ENCODE results near the gene SMIM21. TPM values are rescaled to one million over a fixed set of nuclear protein-coding genes. Genes with fewer than 3 reads are reported as not detected.

The SMIM21 gene
- total RNA-seq, 1 donor from 2014 or later, result not detected

DNA sequence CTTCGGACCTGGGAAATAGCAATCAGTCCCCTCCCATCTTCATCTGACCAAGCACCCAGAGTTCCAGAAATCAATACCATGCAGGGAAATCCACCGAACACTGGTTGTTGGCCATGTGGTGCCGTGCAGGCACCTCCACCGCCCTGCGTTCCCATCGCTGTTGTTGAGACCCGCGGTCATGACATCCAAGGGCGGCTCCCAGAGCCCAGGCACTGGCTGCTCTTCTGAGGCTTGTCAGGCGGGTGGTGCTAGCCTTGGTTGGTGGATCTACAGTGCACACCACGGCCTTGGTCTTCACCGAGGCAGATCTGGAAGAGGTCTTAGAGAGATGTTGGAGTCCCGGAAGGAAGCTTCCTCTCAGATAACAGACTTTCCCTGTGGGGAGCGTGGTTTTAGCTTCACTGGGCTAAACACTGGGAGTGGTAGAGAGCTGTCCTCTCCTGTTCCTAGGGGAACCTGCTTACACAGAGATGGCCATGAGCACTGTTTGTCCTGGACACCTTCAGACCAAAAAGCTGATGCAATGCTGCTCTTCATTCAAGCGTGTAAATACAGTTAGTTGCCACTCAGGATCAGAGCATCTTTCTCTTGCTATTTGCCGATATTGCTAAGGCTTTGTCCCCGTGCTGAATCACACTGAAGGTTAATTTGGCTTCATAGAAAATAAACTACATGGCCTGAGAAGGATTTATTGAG lies 58.3 kb downstream of the SMIM21 start:
- H3K4me1 Mint-ChIP-seq (ENCODE audit: low read depth), result no peaks in the 10 kb centered on the region
- H3K27me3 Mint-ChIP-seq (ENCODE audit: low read depth), result peaks cover 1% of the 10 kb centered on the region
- no peak overlapping the region for H3K27ac Mint-ChIP-seq (ENCODE audit: unreplicated experiment)

DNA sequence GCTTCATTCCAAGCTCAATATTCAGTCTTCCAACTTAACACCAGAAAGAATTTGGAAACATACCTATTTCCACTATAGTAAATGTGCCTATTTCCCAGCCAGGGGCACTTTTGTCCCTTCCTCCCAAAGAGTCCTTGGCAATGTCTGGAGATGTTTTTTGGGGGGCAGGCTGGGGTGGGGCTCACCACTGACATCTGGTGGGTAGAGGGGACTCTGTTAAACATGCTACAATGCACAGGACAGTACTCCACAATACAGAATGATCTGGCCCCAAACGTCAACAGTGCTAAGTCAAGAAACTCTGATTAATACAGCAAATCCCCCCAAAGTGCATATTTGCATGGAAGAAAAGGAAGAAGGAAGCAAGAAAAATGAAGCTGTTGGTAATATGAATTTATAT lies 61.7 kb downstream of the SMIM21 start:
- TF ChIP-seq, protein P1, sequence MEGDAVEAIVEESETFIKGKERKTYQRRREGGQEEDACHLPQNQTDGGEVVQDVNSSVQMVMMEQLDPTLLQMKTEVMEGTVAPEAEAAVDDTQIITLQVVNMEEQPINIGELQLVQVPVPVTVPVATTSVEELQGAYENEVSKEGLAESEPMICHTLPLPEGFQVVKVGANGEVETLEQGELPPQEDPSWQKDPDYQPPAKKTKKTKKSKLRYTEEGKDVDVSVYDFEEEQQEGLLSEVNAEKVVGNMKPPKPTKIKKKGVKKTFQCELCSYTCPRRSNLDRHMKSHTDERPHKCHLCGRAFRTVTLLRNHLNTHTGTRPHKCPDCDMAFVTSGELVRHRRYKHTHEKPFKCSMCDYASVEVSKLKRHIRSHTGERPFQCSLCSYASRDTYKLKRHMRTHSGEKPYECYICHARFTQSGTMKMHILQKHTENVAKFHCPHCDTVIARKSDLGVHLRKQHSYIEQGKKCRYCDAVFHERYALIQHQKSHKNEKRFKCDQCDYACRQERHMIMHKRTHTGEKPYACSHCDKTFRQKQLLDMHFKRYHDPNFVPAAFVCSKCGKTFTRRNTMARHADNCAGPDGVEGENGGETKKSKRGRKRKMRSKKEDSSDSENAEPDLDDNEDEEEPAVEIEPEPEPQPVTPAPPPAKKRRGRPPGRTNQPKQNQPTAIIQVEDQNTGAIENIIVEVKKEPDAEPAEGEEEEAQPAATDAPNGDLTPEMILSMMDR (IDR thresholded peaks at IDR 0.05), result no peak
- no peak overlapping the region for H3K27ac Mint-ChIP-seq (ENCODE audit: unreplicated experiment)
- no peaks in the 10 kb centered on the region for H3K36me3 Mint-ChIP-seq (ENCODE audit: low read depth)
- DNase-seq (ENCODE audit: low spot score), result no peak
- peaks cover 1% of the 10 kb centered on the region for H3K27me3 Mint-ChIP-seq (ENCODE audit: low read depth)
- H3K9me3 Mint-ChIP-seq (ENCODE audit: low read depth), result no peaks in the 10 kb centered on the region
- no peak overlapping the region for H3K4me3 Mint-ChIP-seq (ENCODE audit: unreplicated experiment)
- H3K4me1 Mint-ChIP-seq (ENCODE audit: low read depth), result no peaks in the 10 kb centered on the region

More for the DNA sequence above, 58.3 kb downstream of the SMIM21 start:
- TF ChIP-seq, protein P1 (IDR thresholded peaks at IDR 0.05), result no peak
- Mint-ChIP-seq H3K9me3 (ENCODE audit: low read depth) (no peaks in the 10 kb centered on the region), H3K36me3 (ENCODE audit: low read depth) (no peaks in the 10 kb centered on the region), H3K4me3 (ENCODE audit: unreplicated experiment) (no peak overlapping the region)
- DNase-seq (ENCODE audit: low spot score), result no peak

DNA sequence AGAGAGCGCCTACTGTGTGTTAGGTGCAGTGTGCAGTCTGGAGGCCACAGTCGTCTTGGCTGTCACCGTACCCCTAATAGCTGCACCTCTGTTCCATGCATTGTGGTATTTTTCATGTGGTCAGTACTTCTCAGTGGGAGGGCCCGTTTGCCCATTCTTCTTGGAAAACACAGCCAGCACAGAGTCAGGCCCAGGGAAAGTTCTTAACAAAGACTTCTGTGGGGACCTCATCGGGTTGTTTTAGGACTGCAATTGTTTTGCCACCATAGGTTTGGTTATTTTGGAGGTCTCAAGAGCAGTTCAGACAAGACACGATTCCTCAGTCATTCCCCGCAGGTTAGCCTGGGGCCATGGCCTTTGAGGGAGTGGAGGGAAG lies 62.3 kb downstream of the SMIM21 start:
- DNase-seq (ENCODE audit: low spot score), result no peak
- no peaks in the 10 kb centered on the region for H3K4me1 Mint-ChIP-seq (ENCODE audit: low read depth)

DNA sequence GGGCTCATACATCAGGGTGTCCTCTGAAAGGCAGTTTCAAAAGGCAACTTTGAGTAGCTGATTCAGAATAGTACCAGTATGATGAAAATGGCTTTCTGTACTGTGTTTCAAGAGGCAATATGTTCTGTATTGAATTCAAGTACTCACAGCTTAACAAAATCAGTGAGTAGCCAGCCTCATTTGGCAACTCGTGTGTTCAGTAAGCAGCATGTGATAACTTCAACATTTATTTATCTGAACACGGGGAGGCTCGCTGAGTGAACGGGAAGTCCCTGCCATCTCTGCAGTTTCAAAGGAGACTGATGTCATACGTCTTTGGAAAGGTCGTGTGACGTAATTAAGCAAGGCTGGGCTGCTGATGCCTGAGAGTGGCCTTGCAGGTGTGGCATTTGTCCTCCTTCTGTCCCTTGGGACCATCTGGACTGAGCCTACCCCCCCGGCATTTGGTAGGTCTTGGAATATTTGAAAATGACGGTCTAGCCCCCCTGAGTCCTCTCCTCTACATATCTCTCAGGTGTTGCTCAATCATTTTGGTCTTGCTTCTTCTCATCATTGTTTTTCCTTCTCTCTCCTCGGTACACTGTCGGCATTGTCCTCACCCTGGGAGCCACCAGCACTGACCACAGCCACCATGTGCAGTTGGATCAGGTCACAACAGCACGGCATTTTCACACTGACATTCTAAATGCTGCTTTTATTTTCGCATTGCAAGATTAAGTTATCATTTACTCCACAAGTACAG lies 62.8 kb downstream of the SMIM21 start:
- Mint-ChIP-seq H3K9me3 (ENCODE audit: low read depth) (no peaks in the 10 kb centered on the region), H3K4me3 (ENCODE audit: unreplicated experiment) (no peak overlapping the region), H3K27me3 (ENCODE audit: low read depth) (peaks cover 2% of the 10 kb centered on the region), H3K4me1 (ENCODE audit: low read depth) (no peaks in the 10 kb centered on the region), H3K36me3 (ENCODE audit: low read depth) (no peaks in the 10 kb centered on the region), H3K27ac (ENCODE audit: unreplicated experiment) (no peak overlapping the region)
- TF ChIP-seq, protein P1 (IDR thresholded peaks at IDR 0.05), result no peak
- no peak for DNase-seq (ENCODE audit: low spot score)

More for the DNA sequence above, 62.3 kb downstream of the SMIM21 start:
- H3K4me3 Mint-ChIP-seq (ENCODE audit: unreplicated experiment), result no peak overlapping the region
- TF ChIP-seq, protein P1 (IDR thresholded peaks at IDR 0.05), result no peak
- no peaks in the 10 kb centered on the region for H3K9me3 Mint-ChIP-seq (ENCODE audit: low read depth)
- peaks cover 1% of the 10 kb centered on the region for H3K27me3 Mint-ChIP-seq (ENCODE audit: low read depth)
- no peaks in the 10 kb centered on the region for H3K36me3 Mint-ChIP-seq (ENCODE audit: low read depth)
- H3K27ac Mint-ChIP-seq (ENCODE audit: unreplicated experiment), result no peak overlapping the region

DNA sequence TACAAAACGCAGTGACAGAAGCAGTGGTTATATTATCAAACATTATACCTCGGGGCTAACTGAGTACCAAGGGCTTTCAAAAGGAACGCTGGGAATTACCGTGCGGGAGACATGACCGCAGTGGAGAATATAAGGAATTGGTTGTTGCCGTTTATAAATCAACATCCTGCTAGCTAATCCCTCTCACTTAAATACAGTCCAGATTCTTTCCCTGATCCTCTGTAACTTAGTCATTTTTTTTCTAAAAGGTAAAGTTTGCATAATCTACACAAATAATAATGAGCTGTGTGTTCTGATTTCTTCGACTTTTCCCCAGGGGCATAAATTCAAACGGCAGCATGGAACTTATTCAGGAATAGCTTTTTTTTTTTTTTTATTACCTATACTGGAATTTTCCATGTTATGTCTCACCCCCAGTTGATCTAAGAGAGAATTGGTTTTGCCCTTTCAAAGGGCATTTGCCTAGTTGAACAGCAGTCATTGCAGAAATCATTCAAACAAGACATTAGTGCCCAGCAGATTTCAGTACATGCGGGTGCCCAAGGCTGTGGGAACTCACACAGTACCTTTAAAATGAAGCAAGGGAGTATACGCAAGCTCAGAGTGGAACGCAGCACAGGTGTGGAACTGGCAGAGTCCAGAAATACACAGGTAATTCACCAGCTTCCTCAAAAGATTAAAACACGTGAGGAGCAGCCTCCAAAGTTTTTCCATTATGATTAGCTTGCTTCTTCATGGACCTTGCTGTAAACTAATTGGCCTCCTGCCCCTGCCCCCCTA lies 63.9 kb downstream of the SMIM21 start:
- no peaks in the 10 kb centered on the region for H3K4me1 Mint-ChIP-seq (ENCODE audit: low read depth)
- H3K27ac Mint-ChIP-seq (ENCODE audit: unreplicated experiment), result no peak overlapping the region
- H3K36me3 Mint-ChIP-seq (ENCODE audit: low read depth), result peaks cover 2% of the 10 kb centered on the region
- TF ChIP-seq, protein P1 (IDR thresholded peaks at IDR 0.05), result no peak
- no peak overlapping the region for H3K4me3 Mint-ChIP-seq (ENCODE audit: unreplicated experiment)
- H3K27me3 Mint-ChIP-seq (ENCODE audit: low read depth), result peaks cover 7% of the 10 kb centered on the region
- H3K9me3 Mint-ChIP-seq (ENCODE audit: low read depth), result no peaks in the 10 kb centered on the region
- no peak for DNase-seq (ENCODE audit: low spot score)
